DMS53 (cell line): ENCODE results near the gene TENT5A.
A peak's percentile ranks its signal among the peaks of the same experiment; 100 is the strongest.

Experiments used
- DNase-seq: peaks from one replicate; lab custom pipeline; 2025; lab: John Stamatoyannopoulos, UW

The TENT5A gene

GRCh38 chr6:81771097-81771496 lies 18.6 kb upstream of the TENT5A start:
- no peak for DNase-seq

- DNase-seq = no peak
Measured at GRCh38 chr6:81770381-81770780, 17.9 kb upstream of the TENT5A start.

- no peak for DNase-seq
Measured at GRCh38 chr6:81769824-81770223, 17.3 kb upstream of the TENT5A start.

- DNase-seq = no peak
Measured at GRCh38 chr6:81768150-81768942, 15.9 kb upstream of the TENT5A start.

- peak; percentile 50 for DNase-seq
Measured at GRCh38 chr6:81767163-81767891, 14.8 kb upstream of the TENT5A start.

- DNase-seq = peak; percentile 60
Measured at GRCh38 chr6:81766482-81767069, 14.1 kb upstream of the TENT5A start.

GRCh38 chr6:81764531-81764930 lies 12.1 kb upstream of the TENT5A start:
- no peak for DNase-seq

- no peak for DNase-seq
Measured at GRCh38 chr6:81763968-81764367, 11.5 kb upstream of the TENT5A start.

- DNase-seq = no peak
Measured at GRCh38 chr6:81763051-81763450, 10.6 kb upstream of the TENT5A start.

GRCh38 chr6:81762606-81763005 lies 10.1 kb upstream of the TENT5A start:
- no peak for DNase-seq

- DNase-seq = no peak
Measured at GRCh38 chr6:81762132-81762531, 9.7 kb upstream of the TENT5A start.

- DNase-seq = no peak
Measured at GRCh38 chr6:81761197-81761596, 8.7 kb upstream of the TENT5A start.

GRCh38 chr6:81759782-81760181 lies 7.3 kb upstream of the TENT5A start:
- DNase-seq = no peak

- DNase-seq = no peak
Measured at GRCh38 chr6:81758221-81758620, 5.7 kb upstream of the TENT5A start.

GRCh38 chr6:81756690-81757089 lies 4.2 kb upstream of the TENT5A start:
- peak; percentile 7 for DNase-seq

GRCh38 chr6:81755551-81755950 lies 3.1 kb upstream of the TENT5A start:
- DNase-seq = no peak

GRCh38 chr6:81754906-81755305 lies 2.4 kb upstream of the TENT5A start:
- DNase-seq = no peak

- DNase-seq = peak; percentile 85
Measured at GRCh38 chr6:81753711-81754577, 1.5 kb upstream of the TENT5A start.

GRCh38 chr6:81752921-81753710 lies 635 bp upstream of the TENT5A start:
- DNase-seq = peak; percentile 95

GRCh38 chr6:81751388-81752083 lies 945 bp downstream of the TENT5A start:
- peak; percentile 71 for DNase-seq
